Endothelial cell of umbilical vein (primary cell): ENCODE measurements around the gene B9D1. TPM values are rescaled to one million over a fixed set of nuclear protein-coding genes. Genes with fewer than 3 reads are reported as not detected.

Experiments
- BruUV-seq: library from RNA; stranded (reverse); fragments of 400-500 nt; replicated peaks from 2 replicates; lab custom pipeline; 2021; lab: Mats Ljungman, UMichigan
- CTCF ChIA-PET: fragments of 300-600, 350-600 bp; sonication (Branson Sonifier 250); formaldehyde crosslinking; loops from one replicate; lab custom pipeline; 2021; ENCODE audit warnings: antibody characterized with exemption, inconsistent platforms; lab: Charles Lee
- POLR2A ChIA-PET: fragments of 300-600, 350-600 bp; sonication (Branson Sonifier 250); formaldehyde crosslinking; loops from one replicate; lab custom pipeline; 2021; ENCODE audit warnings: antibody characterized with exemption, inconsistent platforms; lab: Charles Lee
- DNase-seq: peaks from one replicate; pipeline ENCODE4 v3.0.0-alpha.2; 2011; ENCODE audit warnings: low read depth, low spot score
- FAIRE-seq: peaks from 2 replicates; lab custom pipeline; 2011; peaks lifted over from hg19 to GRCh38; lab: Jason Lieb, UNC
- H2AFZ ChIP-seq: 2 replicates; pipeline ENCODE4 v1.6.0; 2012; ENCODE audit warnings: low read depth, low read length, control low read depth, inconsistent platforms
- H3K27ac ChIP-seq: 2 replicates; pipeline ENCODE4 v1.5.1; 2011; ENCODE audit warnings: low read depth, mild to moderate bottlenecking, control low read depth, low read length, moderate library complexity; ENCODE audit not compliant: insufficient read depth
- H3K27me3 ChIP-seq, 2 experiments: 2 replicates each; pipeline versions ENCODE4 v1.6.0 to v1.6.1; 2011; ENCODE audit warnings: low read length in 2 of 2, mixed read lengths in 1 of 2; ENCODE audit not compliant: control insufficient read depth in 2 of 2, insufficient read depth in 2 of 2
- H3K36me3 ChIP-seq, 2 experiments: 2 replicates in 1 of 2; 3 replicates in 1 of 2; pipeline ENCODE4 v1.5.1; 2011; ENCODE audit warnings: low read length in 2 of 2, mild to moderate bottlenecking in 1 of 2, moderate library complexity in 1 of 2; ENCODE audit not compliant: control insufficient read depth in 2 of 2, insufficient read depth in 2 of 2; ENCODE audit errors: extremely low read depth in 1 of 2
- H3K4me1 ChIP-seq: 3 replicates; pipeline ENCODE4 v1.5.1; 2011; ENCODE audit warnings: mild to moderate bottlenecking, low read length; ENCODE audit not compliant: control insufficient read depth, insufficient read depth; ENCODE audit errors: extremely low read depth
- H3K4me2 ChIP-seq: 2 replicates; pipeline ENCODE4 v1.6.1; 2011; ENCODE audit warnings: low read length, control low read depth, mixed read lengths; ENCODE audit not compliant: insufficient read depth
- H3K4me3 ChIP-seq, 3 experiments: fragments of 200-600 bp in 1 of 3; sonication (generic), shearing (Covaris generic) in 1 of 3; replicated peaks in 1 of 3; 2 replicates each; pipeline ENCODE4 v1.5.1; 2011 to 2016; ENCODE audit warnings: control low read depth in 3 of 3, low read length in 3 of 3, mild to moderate bottlenecking in 2 of 3, inconsistent platforms in 1 of 3, low read depth in 1 of 3, moderate library complexity in 1 of 3; ENCODE audit not compliant: insufficient read depth in 1 of 3
- H3K79me2 ChIP-seq: 2 replicates; pipeline ENCODE4 v1.6.0; 2012; ENCODE audit warnings: low read length, inconsistent platforms; ENCODE audit not compliant: control insufficient read depth, insufficient read depth
- H3K9ac ChIP-seq: replicated peaks from 2 replicates; pipeline ENCODE3; 2011; ENCODE audit warnings: low read length, control low read depth; ENCODE audit not compliant: insufficient read depth; ENCODE audit errors: extremely low read depth
- H3K9me1 ChIP-seq: replicated peaks from 3 replicates; pipeline ENCODE4 v1.6.0; 2011; ENCODE audit warnings: mild to moderate bottlenecking, low read length; ENCODE audit not compliant: control insufficient read depth, insufficient read depth; ENCODE audit errors: extremely low read depth
- H3K9me3 ChIP-seq: replicated peaks from 2 replicates; pipeline ENCODE4 v1.5.1; 2012; ENCODE audit warnings: low read length, inconsistent platforms; ENCODE audit not compliant: control insufficient read depth, insufficient read depth
- H4K20me1 ChIP-seq: replicated peaks from 2 replicates; pipeline ENCODE3; 2011; ENCODE audit warnings: mild to moderate bottlenecking, low read length; ENCODE audit not compliant: control insufficient read depth, insufficient read depth; ENCODE audit errors: extremely low read depth
- EZH2 ChIP-seq: IDR thresholded peaks from 2 replicates; pipeline ENCODE4 v1.6.1; 2012; ENCODE audit warnings: borderline replicate concordance, low read depth, mild to moderate bottlenecking, moderate library complexity, low read length, inconsistent platforms; ENCODE audit not compliant: severe bottlenecking
- FOS ChIP-seq: IDR thresholded peaks from 2 replicates; pipeline ENCODE4 v1.6.1; 2011; ENCODE audit warnings: mild to moderate bottlenecking, low read length, moderate library complexity, borderline replicate concordance; ENCODE audit not compliant: insufficient read depth
- GATA2 ChIP-seq: IDR thresholded peaks from 2 replicates; pipeline ENCODE4 v1.7.0; 2011; ENCODE audit warnings: low read depth, mild to moderate bottlenecking, moderate library complexity, mixed read lengths, low read length; ENCODE audit not compliant: insufficient read length, insufficient read depth
- JUN ChIP-seq: IDR thresholded peaks from 2 replicates; pipeline ENCODE4 v1.6.1; 2011; ENCODE audit warnings: borderline replicate concordance, low read depth; ENCODE audit not compliant: insufficient read length, insufficient read depth
- MYC ChIP-seq: IDR thresholded peaks from one replicate; pipeline ENCODE4 v1.6.1; 2011; ENCODE audit warnings: mild to moderate bottlenecking, low read depth, low read length
- POLR2A ChIP-seq: IDR thresholded peaks from 2 replicates; pipeline ENCODE4 v1.6.1; 2012; ENCODE audit warnings: low read depth, mild to moderate bottlenecking, control low read depth, low read length
- POLR2AphosphoS5 ChIP-seq: IDR thresholded peaks from 2 replicates; pipeline ENCODE4 v1.6.1; 2012; ENCODE audit warnings: low read depth, mild to moderate bottlenecking, control low read depth, low read length, moderate library complexity; ENCODE audit not compliant: insufficient read depth
- dilution Hi-C: fragments of 300-500 bp; cut with MboI; formaldehyde crosslinking; loops from one replicate; pipeline ENCODE4 v1.15.0; 2019; ENCODE audit warnings: low sequenced_read_pairs; ENCODE audit not compliant: extremely low pct_ligation_motif_present
- intact Hi-C: fragments of 100-400 bp; cut with micrococcal nuclease; formaldehyde crosslinking; loops from one replicate; pipeline ENCODE4 v1.10.0; 2022
- polyA plus RNA-seq, 4 experiments: library from polyadenylated mRNA; depleted of rRNA in 3 of 4; stranded (reverse) in 3 of 4; unstranded in 1 of 4; fragments of >200 nt; gene quantifications; 2 replicates each; pipeline versions ENCODE4 v1.2.1 to v1.2.3, GENCODE V29; 2011 to 2012; ENCODE audit warnings: missing spikeins in 1 of 4
- total RNA-seq: library from RNA; stranded (reverse); gene quantifications from 2 replicates; pipeline ENCODE4 v1.2.3, GENCODE V29; 2021
- TF ChIP-seq, protein P1 (sequence below), 2 donors: IDR thresholded peaks; 1 replicate in 1 of 2; 2 replicates in 1 of 2; pipeline ENCODE4 v1.5.1; 2011; ENCODE audit warnings: low read length in 2 of 2, mild to moderate bottlenecking in 2 of 2, moderate library complexity in 2 of 2, control low read depth in 1 of 2, inconsistent platforms in 1 of 2, low read depth in 1 of 2; ENCODE audit not compliant: insufficient read depth in 1 of 2; ENCODE audit errors: extremely low read depth in 1 of 2
- TF ChIP-seq, protein P2 (sequence below): IDR thresholded peaks from 2 replicates; pipeline ENCODE4 v1.6.1; 2011; ENCODE audit not compliant: insufficient read depth, insufficient read length

The B9D1 gene
- total and polyA plus RNA-seq, 2 donors (not counting 3 experiments of a cell fraction or from before 2014, with no cell fraction given), result 20.5 to 55.8 TPM

DNA sequence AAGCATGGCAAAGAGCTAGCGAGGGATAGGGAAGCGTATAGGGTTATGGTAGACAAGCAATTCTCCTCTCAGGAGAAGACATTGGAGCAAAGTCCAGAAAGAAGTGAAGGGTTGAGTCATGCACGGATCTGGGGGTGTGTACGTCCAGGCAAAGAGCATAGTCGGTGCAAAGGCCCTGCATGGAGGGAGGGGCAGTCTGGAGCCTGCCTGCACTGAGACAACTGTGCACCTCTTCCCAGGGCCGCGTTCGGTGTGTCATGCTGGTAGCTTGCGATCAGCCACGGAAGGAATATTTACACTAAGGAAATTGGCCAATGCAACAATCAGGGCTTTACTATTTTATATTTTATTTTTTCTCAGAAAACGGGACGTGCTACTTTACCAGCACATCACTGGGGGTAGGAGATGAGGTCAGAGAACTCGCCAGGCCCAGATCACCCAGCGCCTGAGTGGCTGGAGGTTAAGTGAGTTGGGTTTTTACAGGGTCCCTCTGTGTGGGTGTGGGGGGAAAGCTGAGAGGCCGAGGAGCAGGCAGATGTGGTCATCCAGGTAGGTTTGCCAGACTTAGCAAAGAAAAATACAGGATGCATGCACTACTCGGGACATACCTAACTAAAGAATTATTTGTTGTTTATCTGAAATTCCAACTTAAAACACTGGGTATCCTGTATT lies 6.7 kb upstream of the B9D1 start:
- Histone ChIP-seq H4K20me1 (no peaks in the 10 kb centered on the region), H3K36me3 (no peaks in the 10 kb centered on the region), H3K79me2 (no peaks in the 10 kb centered on the region), H3K27me3 (no peaks in the 10 kb centered on the region), H3K9me3 (no peaks in the 10 kb centered on the region), H3K27ac (no peak overlapping the region), H3K4me1 (no peaks in the 10 kb centered on the region), H3K4me2 (no peak overlapping the region), H3K4me3 (no peak overlapping the region), H3K9me1 (no peaks in the 10 kb centered on the region), H2AFZ (no peak overlapping the region), H3K9ac (no peak overlapping the region)
- POLR2A ChIA-PET, result no interaction called here
- DNase-seq (no peak), FAIRE-seq (no peak)
- no TSS peak for BruUV-seq
- TF ChIP-seq FOS, result no peak
- TF ChIP-seq POLR2AphosphoS5, result no peak
- no peak for TF ChIP-seq EZH2
- no peak for TF ChIP-seq MYC
- no peak for TF ChIP-seq GATA2
- dilution Hi-C loops, result no loop called here
- CTCF ChIA-PET, result interaction anchor here (1.3 to 1.6 kb wide), 2 partner anchors 8 to 78 kb away, joined by 7 read pairs; partner anchors contain the start of gene MAPK7
- intact Hi-C loops, result no loop called here

DNA sequence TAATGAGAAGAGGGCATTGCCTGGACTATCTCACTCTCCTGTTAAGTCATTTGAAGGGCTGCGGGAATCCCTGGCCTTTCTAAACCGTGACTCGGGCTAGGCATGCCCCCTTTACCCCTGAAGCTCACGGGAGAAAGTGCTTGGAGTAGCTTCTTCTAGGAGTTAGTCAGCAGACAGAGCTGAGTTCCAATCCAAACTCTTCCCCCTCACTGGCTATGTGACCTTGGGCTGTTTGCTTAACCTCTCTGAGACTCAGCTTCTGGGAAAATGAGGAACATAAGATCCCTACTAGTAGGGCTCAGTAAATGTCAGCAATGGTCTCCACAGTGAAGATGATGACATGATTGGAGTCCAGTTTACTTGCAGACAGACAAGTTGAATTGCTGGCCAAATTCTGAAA lies 5.7 kb upstream of the B9D1 start:
- intact Hi-C loops, result no loop called here
- H3K9me3 ChIP-seq, result no peaks in the 10 kb centered on the region
- H3K9ac ChIP-seq, result no peak overlapping the region

More for the DNA sequence above, 5.7 kb upstream of the B9D1 start:
- DNase-seq (no peak), FAIRE-seq (no peak)
- dilution Hi-C loops, result no loop called here
- no peaks in the 10 kb centered on the region for H3K79me2 ChIP-seq
- H3K36me3 ChIP-seq, result no peaks in the 10 kb centered on the region
- ChIA-PET CTCF (interaction anchor here (1.4 to 1.6 kb wide), 2 partner anchors 79 to 394 kb away, joined by 4 to 7 read pairs; no protein-coding TSS in a partner anchor), POLR2A (no interaction called here)
- no peaks in the 10 kb centered on the region for H3K4me1 ChIP-seq
- no peak overlapping the region for H3K4me2 ChIP-seq
- no peaks in the 10 kb centered on the region for H3K9me1 ChIP-seq
- no peaks in the 10 kb centered on the region for H4K20me1 ChIP-seq
- no peak overlapping the region for H3K4me3 ChIP-seq
- no peak overlapping the region for H2AFZ ChIP-seq
- TF ChIP-seq POLR2A (no peak), GATA2 (no peak), JUN (no peak), FOS (no peak), EZH2 (no peak), MYC (no peak), POLR2AphosphoS5 (no peak)
- TF ChIP-seq, protein P1, sequence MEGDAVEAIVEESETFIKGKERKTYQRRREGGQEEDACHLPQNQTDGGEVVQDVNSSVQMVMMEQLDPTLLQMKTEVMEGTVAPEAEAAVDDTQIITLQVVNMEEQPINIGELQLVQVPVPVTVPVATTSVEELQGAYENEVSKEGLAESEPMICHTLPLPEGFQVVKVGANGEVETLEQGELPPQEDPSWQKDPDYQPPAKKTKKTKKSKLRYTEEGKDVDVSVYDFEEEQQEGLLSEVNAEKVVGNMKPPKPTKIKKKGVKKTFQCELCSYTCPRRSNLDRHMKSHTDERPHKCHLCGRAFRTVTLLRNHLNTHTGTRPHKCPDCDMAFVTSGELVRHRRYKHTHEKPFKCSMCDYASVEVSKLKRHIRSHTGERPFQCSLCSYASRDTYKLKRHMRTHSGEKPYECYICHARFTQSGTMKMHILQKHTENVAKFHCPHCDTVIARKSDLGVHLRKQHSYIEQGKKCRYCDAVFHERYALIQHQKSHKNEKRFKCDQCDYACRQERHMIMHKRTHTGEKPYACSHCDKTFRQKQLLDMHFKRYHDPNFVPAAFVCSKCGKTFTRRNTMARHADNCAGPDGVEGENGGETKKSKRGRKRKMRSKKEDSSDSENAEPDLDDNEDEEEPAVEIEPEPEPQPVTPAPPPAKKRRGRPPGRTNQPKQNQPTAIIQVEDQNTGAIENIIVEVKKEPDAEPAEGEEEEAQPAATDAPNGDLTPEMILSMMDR (IDR thresholded peaks at IDR 0.05; ENCODE audit: extremely low read depth in 1 of 2, insufficient read depth in 1 of 2, low read depth in 1 of 2, low read length in 2 of 2), result no peak
- TF ChIP-seq, protein P2, sequence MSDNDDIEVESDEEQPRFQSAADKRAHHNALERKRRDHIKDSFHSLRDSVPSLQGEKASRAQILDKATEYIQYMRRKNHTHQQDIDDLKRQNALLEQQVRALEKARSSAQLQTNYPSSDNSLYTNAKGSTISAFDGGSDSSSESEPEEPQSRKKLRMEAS, result no peak
- no TSS peak for BruUV-seq
- H3K27ac ChIP-seq, result no peak overlapping the region
- no peaks in the 10 kb centered on the region for H3K27me3 ChIP-seq
